GM12874 (cell line): ENCODE data around the gene TSPAN1.
A peak's percentile ranks its signal among the peaks of the same experiment; 100 is the strongest.

Experiments used
- CTCF ChIP-seq: IDR thresholded peaks from 2 replicates; pipeline ENCODE4 v1.5.1; 2011; ENCODE audit warnings: low read depth, mild to moderate bottlenecking, control low read depth, low read length, moderate library complexity; ENCODE audit not compliant: insufficient read depth

Gene TSPAN1

GRCh38 chr1:46175243-46175642 lies 356 bp downstream of the TSPAN1 start:
- no peak for TF ChIP-seq CTCF

GRCh38 chr1:46176211-46176865 lies 1.5 kb downstream of the TSPAN1 start, which contains the start of gene P3R3URF:
TSS of gene P3R3URF (minus strand) at chr1:46176488. CDS start at chr1:46176471, 17 bp downstream.
- no peak for TF ChIP-seq CTCF

- TF ChIP-seq CTCF = peak; percentile 83
These were observed 4.5 kb downstream of the TSPAN1 start for GRCh38 chr1:46179138-46180081.

- TF ChIP-seq CTCF = 0 out of 2 replicates have a peak, but pooled peaks have one; percentile 35
These were observed 5.3 kb downstream of the TSPAN1 start for GRCh38 chr1:46180082-46180616.

- TF ChIP-seq CTCF = no peak
These were observed 6.7 kb downstream of the TSPAN1 start for GRCh38 chr1:46181343-46182260.

GRCh38 chr1:46183079-46183847 lies 8.4 kb downstream of the TSPAN1 start:
- TF ChIP-seq CTCF = no peak
